Dermis microvascular lymphatic vessel endothelial cell (primary cell): Measurements from ENCODE around the gene CST11. TPM values are rescaled to one million over a fixed set of nuclear protein-coding genes. Genes with fewer than 3 reads are reported as not detected.
"Not testable (repeated sequence)": the region's sequence is repeated elsewhere in the genome, so short reads cannot be mapped to it uniquely, and the experiment has no call there.

ENCODE experiments used
- DNase-seq, 2 donors: peaks; one replicate each; pipeline versions ENCODE4 v3.0.0 to v3.0.0-alpha.2; 2010; ENCODE audit warnings: low read depth in 2 of 2
- total RNA-seq: library from RNA; depleted of rRNA; stranded (reverse); fragments of >200 nt; gene quantifications from 2 replicates; pipeline ENCODE4 v1.2.1, GENCODE V29; 2014

Gene CST11
- not detected in 2 replicates for total RNA-seq

GRCh38 chr20:23452776-23453175, at the start of gene CST11:
Gene CST11, minus strand, starts transcription at chr20:23452876. Its CDS starts 65 bp downstream, at chr20:23452811.
- DNase-seq: no peak

- no peak for DNase-seq
Observed at GRCh38 chr20:23501926-23502325, 49.2 kb upstream of the CST11 start.

GRCh38 chr20:23497536-23497935, 44.9 kb upstream of the CST11 start:
- no peak for DNase-seq

- no peak for DNase-seq
Observed at GRCh38 chr20:23493172-23493772, 40.6 kb upstream of the CST11 start.

- DNase-seq: no peak
Observed at GRCh38 chr20:23492292-23492691, 39.6 kb upstream of the CST11 start.

- DNase-seq: no peak
Observed at GRCh38 chr20:23490817-23491216, 38.1 kb upstream of the CST11 start, which contains the start of gene CST8. Gene CST8, plus strand, starts transcription at chr20:23491117. Its CDS starts 551 bp downstream, at chr20:23491668.

GRCh38 chr20:23488996-23489395, 36.3 kb upstream of the CST11 start:
- no peak for DNase-seq

- DNase-seq: no peak
Observed at GRCh38 chr20:23488470-23488869, 35.8 kb upstream of the CST11 start.

- DNase-seq: no peak
Observed at GRCh38 chr20:23484081-23484480, 31.4 kb upstream of the CST11 start.

- no peak for DNase-seq
Observed at GRCh38 chr20:23482138-23482537, 29.5 kb upstream of the CST11 start.

GRCh38 chr20:23479043-23479442, 26.4 kb upstream of the CST11 start:
- DNase-seq: no peak

GRCh38 chr20:23477223-23477622, 24.5 kb upstream of the CST11 start:
- DNase-seq: no peak

- DNase-seq: no peak
Observed at GRCh38 chr20:23476015-23476754, 23.5 kb upstream of the CST11 start.

- no peak for DNase-seq
Observed at GRCh38 chr20:23475395-23475794, 22.7 kb upstream of the CST11 start.

- DNase-seq: not testable (repeated sequence)
Observed at GRCh38 chr20:23473293-23473692, 20.6 kb upstream of the CST11 start.

GRCh38 chr20:23472306-23472705, 19.6 kb upstream of the CST11 start:
- not testable (repeated sequence) for DNase-seq

GRCh38 chr20:23466961-23467360, 14.3 kb upstream of the CST11 start:
- not testable (repeated sequence) for DNase-seq

GRCh38 chr20:23461180-23461579, 8.5 kb upstream of the CST11 start:
- no peak for DNase-seq

- no peak for DNase-seq
Observed at GRCh38 chr20:23459461-23460150, 6.9 kb upstream of the CST11 start.

GRCh38 chr20:23456873-23457272, 4.2 kb upstream of the CST11 start:
- DNase-seq: no peak

- no peak for DNase-seq
Observed at GRCh38 chr20:23456409-23456808, 3.7 kb upstream of the CST11 start.

GRCh38 chr20:23455639-23456038, 3.0 kb upstream of the CST11 start:
- no peak for DNase-seq

- DNase-seq: no peak
Observed at GRCh38 chr20:23454816-23455215, 2.1 kb upstream of the CST11 start.
